ENCODE data around the gene NTRK1. TPM values are rescaled to one million over a fixed set of nuclear protein-coding genes. Genes with fewer than 3 reads are reported as not detected.

NTRK1 gene
- polyA plus RNA-seq, 1 experiment = 0.02 TPM

GRCh38 chr1:156836892-156837291, 23.8 kb upstream of the NTRK1 start:
- TF ChIP-seq CTCF (IDR thresholded peaks at IDR 0.05; ENCODE audit: insufficient read depth, low read depth, low read length) = no peak
- DNase-seq (ENCODE audit: low read depth) = no peak
- no peaks in the 10 kb centered on the region for H3K36me3 ChIP-seq (ENCODE audit: control insufficient read depth, insufficient read depth, low read length)
- CTCF ChIA-PET = interaction anchor here (0.6 to 6.8 kb wide), 15 partner anchors 11 to 381 kb away, joined by 3 to 174 read pairs (median 7); partner anchors contain the start of genes INSRR, LRRC71 and NTRK1
- H3K27me3 ChIP-seq (ENCODE audit: control insufficient read depth, insufficient read depth, low read length) = peaks cover 28% of the 10 kb centered on the region
- no peak overlapping the region for H3K4me3 ChIP-seq (ENCODE audit: low read depth, low read length)
- POLR2A ChIA-PET = no interaction called here

- Histone ChIP-seq H3K27me3 (ENCODE audit: control insufficient read depth, insufficient read depth, low read length) (peaks cover 30% of the 10 kb centered on the region), H3K4me3 (ENCODE audit: low read depth, low read length) (no peak overlapping the region), H3K36me3 (ENCODE audit: control insufficient read depth, insufficient read depth, low read length) (no peaks in the 10 kb centered on the region)
- peak; percentile 92 for TF ChIP-seq CTCF (IDR thresholded peaks at IDR 0.05; ENCODE audit: insufficient read depth, low read depth, low read length)
- no peak for DNase-seq (ENCODE audit: low read depth)
- ChIA-PET CTCF (interaction anchor here (0.6 to 6.8 kb wide), 36 partner anchors 10 to 316 kb away, joined by 3 to 174 read pairs (median 5); partner anchors contain the start of genes CRABP2, INSRR, LRRC71 and MRPL24), POLR2A (no interaction called here)
Observed at GRCh38 chr1:156838972-156839371, 21.7 kb upstream of the NTRK1 start.

GRCh38 chr1:156839426-156840109, 21.1 kb upstream of the NTRK1 start:
- no peak overlapping the region for H3K4me3 ChIP-seq (ENCODE audit: low read depth, low read length)
- ChIA-PET POLR2A (no interaction called here), CTCF (interaction anchor here (0.6 to 6.8 kb wide), 28 partner anchors 9 to 150 kb away, joined by 3 to 174 read pairs (median 5); partner anchors contain the start of genes INSRR, LRRC71, MRPL24 and NTRK1)
- no peaks in the 10 kb centered on the region for H3K36me3 ChIP-seq (ENCODE audit: control insufficient read depth, insufficient read depth, low read length)
- DNase-seq (ENCODE audit: low read depth) = no peak
- TF ChIP-seq CTCF (IDR thresholded peaks at IDR 0.05; ENCODE audit: insufficient read depth, low read depth, low read length) = no peak
- peaks cover 31% of the 10 kb centered on the region for H3K27me3 ChIP-seq (ENCODE audit: control insufficient read depth, insufficient read depth, low read length)

GRCh38 chr1:156840186-156840897, 20.3 kb upstream of the NTRK1 start:
- POLR2A ChIA-PET = no interaction called here
- TF ChIP-seq CTCF (IDR thresholded peaks at IDR 0.05; ENCODE audit: insufficient read depth, low read depth, low read length) = no peak
- no peaks in the 10 kb centered on the region for H3K36me3 ChIP-seq (ENCODE audit: control insufficient read depth, insufficient read depth, low read length)
- DNase-seq (ENCODE audit: low read depth) = no peak
- CTCF ChIA-PET = interaction anchor here (1.4 to 6.8 kb wide), 7 partner anchors 9 to 87 kb away, joined by 4 to 174 read pairs (median 39); partner anchors contain the start of genes INSRR and NTRK1
- peaks cover 33% of the 10 kb centered on the region for H3K27me3 ChIP-seq (ENCODE audit: control insufficient read depth, insufficient read depth, low read length)
- no peak overlapping the region for H3K4me3 ChIP-seq (ENCODE audit: low read depth, low read length)

DNA sequence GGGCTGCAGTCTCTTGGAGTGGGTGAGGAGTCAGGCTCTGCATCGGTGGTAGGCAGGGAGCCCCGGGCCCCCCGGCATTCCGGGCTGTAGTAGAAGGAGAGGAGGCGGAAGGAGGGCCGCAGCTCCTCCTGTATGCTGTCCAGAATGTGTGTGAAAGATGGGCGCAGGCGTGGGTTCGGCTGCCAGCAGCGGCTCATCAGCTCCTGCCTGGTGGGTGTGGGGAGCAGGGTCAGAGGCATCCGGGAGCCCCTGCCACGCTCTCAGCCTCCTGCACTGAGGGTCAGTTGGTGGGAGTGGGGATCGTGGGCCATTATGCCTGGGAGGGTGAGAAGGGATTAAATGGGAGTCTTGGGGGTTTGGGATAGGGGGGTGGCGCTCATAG, 19.8 kb upstream of the NTRK1 start:
- no peaks in the 10 kb centered on the region for H3K36me3 ChIP-seq (ENCODE audit: control insufficient read depth, insufficient read depth, low read length)
- DNase-seq (ENCODE audit: low read depth) = no peak
- CTCF ChIA-PET = interaction anchor here (0.8 to 6.8 kb wide), 7 partner anchors 9 to 54 kb away, joined by 3 to 174 read pairs (median 39); partner anchors contain the start of genes INSRR and NTRK1
- peaks cover 34% of the 10 kb centered on the region for H3K27me3 ChIP-seq (ENCODE audit: control insufficient read depth, insufficient read depth, low read length)
- POLR2A ChIA-PET = interaction anchor here (0.5 kb wide), 1 partner anchor 121 kb away, joined by 7 read pairs; no protein-coding TSS in a partner anchor
- no peak for TF ChIP-seq CTCF (IDR thresholded peaks at IDR 0.05; ENCODE audit: insufficient read depth, low read depth, low read length)
- no peak overlapping the region for H3K4me3 ChIP-seq (ENCODE audit: low read depth, low read length)
